HEK293 (cell line): ENCODE measurements around the gene EPS8L1.

Experiments
- CTCF ChIA-PET: fragments of 350-600 bp; formaldehyde crosslinking; extraction: SDS; loops from one replicate; lab custom pipeline; 2021; ENCODE audit warnings: antibody characterized with exemption; lab: Yijun Ruan, JAX
- POLR2A ChIA-PET: fragments of 300-600 bp; formaldehyde crosslinking; extraction: SDS; loops from one replicate; lab custom pipeline; 2020; ENCODE audit warnings: antibody characterized with exemption, inconsistent platforms; lab: Yijun Ruan, JAX
- H3K27ac ChIP-seq: fragments of 200-500 bp; sonication (Bioruptor generic); 2 replicates; pipeline ENCODE4 v1.5.1; 2014; ENCODE audit warnings: low read depth, low read length, control low read depth, inconsistent platforms; ENCODE audit errors: extremely low read depth
- H3K36me3 ChIP-seq, 2 experiments: fragments of 200-500 bp in 1 of 2; sonication (Bioruptor generic) in 1 of 2; 1 replicate in 1 of 2; 2 replicates in 1 of 2; pipeline ENCODE4 v1.5.1; 2014 to 2017; ENCODE audit warnings: inconsistent platforms in 2 of 2, low read length in 2 of 2; ENCODE audit not compliant: control insufficient read depth in 2 of 2, insufficient read depth in 1 of 2
- H3K4me1 ChIP-seq: fragments of 200-500 bp; sonication (Bioruptor generic); 2 replicates; pipeline ENCODE4 v1.5.1; 2014; ENCODE audit warnings: mild to moderate bottlenecking, low read length, inconsistent platforms; ENCODE audit not compliant: control insufficient read depth, insufficient read depth
- H3K4me3 ChIP-seq: 2 replicates; pipeline ENCODE4 v1.5.1; 2011; ENCODE audit warnings: low read depth, mild to moderate bottlenecking, control low read depth, low read length, moderate library complexity
- H3K9me3 ChIP-seq: fragments of 200-500 bp; sonication (Bioruptor generic); 2 replicates; pipeline ENCODE4 v1.5.1; 2014; ENCODE audit warnings: low read depth, low read length, inconsistent platforms; ENCODE audit not compliant: control insufficient read depth, insufficient read depth
- YY1 ChIP-seq: fragments of 450-650 bp; formaldehyde crosslinking; IDR thresholded peaks from 2 replicates; pipeline ENCODE4 v1.5.1; 2018; ENCODE audit warnings: missing biosample characterization, missing genetic modification characterization
- ZFP37 ChIP-seq: fragments of 450-650 bp; formaldehyde crosslinking; IDR thresholded peaks from 2 replicates; pipeline ENCODE4 v1.5.1; 2016; ENCODE audit warnings: missing biosample characterization, missing genetic modification characterization
- ZNF350 ChIP-seq: fragments of 450-650 bp; formaldehyde crosslinking; IDR thresholded peaks from 2 replicates; pipeline ENCODE4 v1.5.0; 2017; ENCODE audit warnings: missing biosample characterization, mild to moderate bottlenecking, missing genetic modification characterization
- ZNF426 ChIP-seq: fragments of 450-650 bp; formaldehyde crosslinking; IDR thresholded peaks from 2 replicates; pipeline ENCODE4 v1.5.1; 2017; ENCODE audit warnings: missing biosample characterization, missing genetic modification characterization, mild to moderate bottlenecking, inconsistent platforms, moderate library complexity
- ZNF558 ChIP-seq: fragments of 450-650 bp; formaldehyde crosslinking; IDR thresholded peaks from 2 replicates; pipeline ENCODE4 v1.5.1; 2016; ENCODE audit warnings: missing biosample characterization, missing genetic modification characterization
- ZNF585B ChIP-seq: fragments of 450-650 bp; formaldehyde crosslinking; IDR thresholded peaks from 2 replicates; pipeline ENCODE4 v1.5.1; 2016; ENCODE audit warnings: missing biosample characterization, missing genetic modification characterization
- ZNF747 ChIP-seq: fragments of 450-650 bp; formaldehyde crosslinking; IDR thresholded peaks from 2 replicates; pipeline ENCODE4 v1.5.1; 2016; ENCODE audit warnings: missing biosample characterization, missing genetic modification characterization
- ZNF785 ChIP-seq: fragments of 450-650 bp; formaldehyde crosslinking; IDR thresholded peaks from 2 replicates; pipeline ENCODE4 v1.5.1; 2016; ENCODE audit warnings: missing biosample characterization, missing genetic modification characterization
- ZNF792 ChIP-seq: fragments of 450-650 bp; formaldehyde crosslinking; IDR thresholded peaks from 2 replicates; pipeline ENCODE4 v1.5.1; 2016; ENCODE audit warnings: missing biosample characterization, missing genetic modification characterization
- TF ChIP-seq, protein P1 (sequence below): fragments of 450-650 bp; formaldehyde crosslinking; IDR thresholded peaks from 2 replicates; pipeline ENCODE4 v1.5.1; 2016; ENCODE audit warnings: missing biosample characterization, missing genetic modification characterization
- TF ChIP-seq, protein P2 (sequence below): fragments of 450-650 bp; formaldehyde crosslinking; conservative IDR thresholded peaks from 2 replicates; pipeline ENCODE4 v1.5.1; 2016; ENCODE audit warnings: low read depth, missing biosample characterization, missing genetic modification characterization
- TF ChIP-seq, protein P3 (sequence below): fragments of 450-650 bp; formaldehyde crosslinking; IDR thresholded peaks from 2 replicates; pipeline ENCODE4 v1.5.1; 2016; ENCODE audit warnings: missing biosample characterization, missing genetic modification characterization
- TF ChIP-seq, protein P4 (sequence below): fragments of 450-650 bp; formaldehyde crosslinking; IDR thresholded peaks from 2 replicates; pipeline ENCODE4 v1.5.1; 2016; ENCODE audit warnings: missing biosample characterization, missing genetic modification characterization

The EPS8L1 gene

DNA sequence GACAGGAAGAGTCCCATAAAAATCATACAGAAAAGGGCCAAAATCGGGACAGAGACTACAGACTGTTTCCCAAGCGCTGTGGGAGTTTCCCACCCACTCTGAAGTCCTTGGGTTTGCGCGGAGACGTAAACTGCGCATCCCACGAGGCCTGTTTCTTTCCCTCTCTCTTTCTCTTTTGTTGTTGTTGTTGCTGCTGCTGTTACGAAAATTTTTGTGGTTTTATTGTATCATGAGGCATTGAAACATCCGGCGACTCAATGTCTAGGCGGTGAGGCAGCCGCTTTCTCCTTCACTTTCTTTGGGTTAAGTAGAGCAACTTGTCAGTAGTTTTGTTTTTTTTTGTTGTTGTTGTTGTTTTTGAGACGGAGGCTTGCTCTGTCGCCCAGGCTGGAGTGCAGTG, 43.4 kb downstream of the EPS8L1 start:
- Histone ChIP-seq H3K4me1 (peaks cover 12% of the 10 kb centered on the region), H3K27ac (no peak overlapping the region), H3K4me3 (no peak overlapping the region), H3K9me3 (no peaks in the 10 kb centered on the region), H3K36me3 (no peaks in the 10 kb centered on the region)
- TF ChIP-seq ZFP37 (tag by site-specific recombination) (no peak), ZNF785 (tag by site-specific recombination) (no peak), ZNF585B (tag by site-specific recombination) (no peak)
- TF ChIP-seq, protein P1, sequence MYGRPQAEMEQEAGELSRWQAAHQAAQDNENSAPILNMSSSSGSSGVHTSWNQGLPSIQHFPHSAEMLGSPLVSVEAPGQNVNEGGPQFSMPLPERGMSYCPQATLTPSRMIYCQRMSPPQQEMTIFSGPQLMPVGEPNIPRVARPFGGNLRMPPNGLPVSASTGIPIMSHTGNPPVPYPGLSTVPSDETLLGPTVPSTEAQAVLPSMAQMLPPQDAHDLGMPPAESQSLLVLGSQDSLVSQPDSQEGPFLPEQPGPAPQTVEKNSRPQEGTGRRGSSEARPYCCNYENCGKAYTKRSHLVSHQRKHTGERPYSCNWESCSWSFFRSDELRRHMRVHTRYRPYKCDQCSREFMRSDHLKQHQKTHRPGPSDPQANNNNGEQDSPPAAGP, result no peak
- TF ChIP-seq, protein P2, sequence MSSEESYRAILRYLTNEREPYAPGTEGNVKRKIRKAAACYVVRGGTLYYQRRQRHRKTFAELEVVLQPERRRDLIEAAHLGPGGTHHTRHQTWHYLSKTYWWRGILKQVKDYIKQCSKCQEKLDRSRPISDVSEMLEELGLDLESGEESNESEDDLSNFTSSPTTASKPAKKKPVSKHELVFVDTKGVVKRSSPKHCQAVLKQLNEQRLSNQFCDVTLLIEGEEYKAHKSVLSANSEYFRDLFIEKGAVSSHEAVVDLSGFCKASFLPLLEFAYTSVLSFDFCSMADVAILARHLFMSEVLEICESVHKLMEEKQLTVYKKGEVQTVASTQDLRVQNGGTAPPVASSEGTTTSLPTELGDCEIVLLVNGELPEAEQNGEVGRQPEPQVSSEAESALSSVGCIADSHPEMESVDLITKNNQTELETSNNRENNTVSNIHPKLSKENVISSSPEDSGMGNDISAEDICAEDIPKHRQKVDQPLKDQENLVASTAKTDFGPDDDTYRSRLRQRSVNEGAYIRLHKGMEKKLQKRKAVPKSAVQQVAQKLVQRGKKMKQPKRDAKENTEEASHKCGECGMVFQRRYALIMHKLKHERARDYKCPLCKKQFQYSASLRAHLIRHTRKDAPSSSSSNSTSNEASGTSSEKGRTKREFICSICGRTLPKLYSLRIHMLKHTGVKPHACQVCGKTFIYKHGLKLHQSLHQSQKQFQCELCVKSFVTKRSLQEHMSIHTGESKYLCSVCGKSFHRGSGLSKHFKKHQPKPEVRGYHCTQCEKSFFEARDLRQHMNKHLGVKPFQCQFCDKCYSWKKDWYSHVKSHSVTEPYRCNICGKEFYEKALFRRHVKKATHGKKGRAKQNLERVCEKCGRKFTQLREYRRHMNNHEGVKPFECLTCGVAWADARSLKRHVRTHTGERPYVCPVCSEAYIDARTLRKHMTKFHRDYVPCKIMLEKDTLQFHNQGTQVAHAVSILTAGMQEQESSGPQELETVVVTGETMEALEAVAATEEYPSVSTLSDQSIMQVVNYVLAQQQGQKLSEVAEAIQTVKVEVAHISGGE (tag by site-specific recombination), result no peak
- CTCF ChIA-PET, result interaction anchor here (1.0 to 1.4 kb wide), 2 partner anchors 17 to 299 kb away, joined by 4 read pairs; no protein-coding TSS in a partner anchor
- POLR2A ChIA-PET, result no interaction called here

DNA sequence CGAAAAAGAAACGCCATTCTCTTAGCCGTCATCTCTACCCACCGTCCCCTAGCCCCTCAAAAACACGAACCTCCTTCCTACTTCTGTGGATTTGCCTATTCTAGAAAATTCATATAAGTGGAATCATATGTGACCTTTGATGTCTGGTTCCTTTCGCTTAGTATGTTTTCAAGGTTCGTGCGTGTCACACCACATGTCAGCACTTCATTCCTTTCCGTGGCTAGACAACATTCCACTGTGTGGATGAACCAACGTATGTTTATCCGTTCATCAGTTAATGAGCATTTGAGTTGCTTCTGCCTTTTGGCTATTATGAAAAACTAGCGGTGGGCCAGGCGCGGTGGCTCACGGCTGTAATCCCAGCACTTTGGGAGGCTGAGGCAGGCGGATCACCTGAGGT, 55.8 kb downstream of the EPS8L1 start:
- TF ChIP-seq ZNF792 (tag by site-specific recombination) (no peak), ZNF350 (tag by site-specific recombination) (no peak), ZNF558 (tag by site-specific recombination) (no peak), YY1 (tag by site-specific recombination) (no peak), ZNF747 (tag by site-specific recombination) (no peak), ZNF426 (tag by site-specific recombination) (no peak)
- TF ChIP-seq, protein P3, sequence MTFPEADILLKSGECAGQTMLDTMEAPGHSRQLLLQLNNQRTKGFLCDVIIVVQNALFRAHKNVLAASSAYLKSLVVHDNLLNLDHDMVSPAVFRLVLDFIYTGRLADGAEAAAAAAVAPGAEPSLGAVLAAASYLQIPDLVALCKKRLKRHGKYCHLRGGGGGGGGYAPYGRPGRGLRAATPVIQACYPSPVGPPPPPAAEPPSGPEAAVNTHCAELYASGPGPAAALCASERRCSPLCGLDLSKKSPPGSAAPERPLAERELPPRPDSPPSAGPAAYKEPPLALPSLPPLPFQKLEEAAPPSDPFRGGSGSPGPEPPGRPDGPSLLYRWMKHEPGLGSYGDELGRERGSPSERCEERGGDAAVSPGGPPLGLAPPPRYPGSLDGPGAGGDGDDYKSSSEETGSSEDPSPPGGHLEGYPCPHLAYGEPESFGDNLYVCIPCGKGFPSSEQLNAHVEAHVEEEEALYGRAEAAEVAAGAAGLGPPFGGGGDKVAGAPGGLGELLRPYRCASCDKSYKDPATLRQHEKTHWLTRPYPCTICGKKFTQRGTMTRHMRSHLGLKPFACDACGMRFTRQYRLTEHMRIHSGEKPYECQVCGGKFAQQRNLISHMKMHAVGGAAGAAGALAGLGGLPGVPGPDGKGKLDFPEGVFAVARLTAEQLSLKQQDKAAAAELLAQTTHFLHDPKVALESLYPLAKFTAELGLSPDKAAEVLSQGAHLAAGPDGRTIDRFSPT (tag by site-specific recombination), result no peak
- TF ChIP-seq, protein P4, sequence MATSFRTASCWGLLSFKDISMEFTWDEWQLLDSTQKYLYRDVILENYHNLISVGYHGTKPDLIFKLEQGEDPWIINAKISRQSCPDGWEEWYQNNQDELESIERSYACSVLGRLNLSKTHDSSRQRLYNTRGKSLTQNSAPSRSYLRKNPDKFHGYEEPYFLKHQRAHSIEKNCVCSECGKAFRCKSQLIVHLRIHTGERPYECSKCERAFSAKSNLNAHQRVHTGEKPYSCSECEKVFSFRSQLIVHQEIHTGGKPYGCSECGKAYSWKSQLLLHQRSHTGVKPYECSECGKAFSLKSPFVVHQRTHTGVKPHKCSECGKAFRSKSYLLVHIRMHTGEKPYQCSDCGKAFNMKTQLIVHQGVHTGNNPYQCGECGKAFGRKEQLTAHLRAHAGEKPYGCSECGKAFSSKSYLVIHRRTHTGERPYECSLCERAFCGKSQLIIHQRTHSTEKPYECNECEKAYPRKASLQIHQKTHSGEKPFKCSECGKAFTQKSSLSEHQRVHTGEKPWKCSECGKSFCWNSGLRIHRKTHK (tag by site-specific recombination), result no peak
- Histone ChIP-seq H3K36me3 (no peaks in the 10 kb centered on the region), H3K4me1 (no peaks in the 10 kb centered on the region), H3K27ac (no peak overlapping the region), H3K9me3 (no peaks in the 10 kb centered on the region), H3K4me3 (no peak overlapping the region)
- ChIA-PET POLR2A (interaction anchor here (0.7 kb wide), 1 partner anchor 18 kb away, joined by 3 read pairs; the partner anchor contains the start of gene TNNT1), CTCF (interaction anchor here (0.6 kb wide), 1 partner anchor 70 kb away, joined by 3 read pairs; no protein-coding TSS in a partner anchor)
